Body of pancreas (tissue), 4 donors: ENCODE results near the gene SPATA31E1. TPM values are rescaled to one million over a fixed set of nuclear protein-coding genes. Genes with fewer than 3 reads are reported as not detected.

Experiments used
- ATAC-seq: fragments of 150-250 bp; one replicate; pipeline ENCODE4 v1.9.1; 2016
- DNase-seq, 4 donors: peaks; one replicate each; pipeline ENCODE4 v3.0.0-alpha.2; 2019
- H3K27ac ChIP-seq, 4 donors: fragments of 200-600 bp; sonication (generic); 1 replicate in 3 of 4; 2 replicates in 1 of 4; pipeline versions ENCODE4 v1.5.1 to v1.6.1; 2016 to 2019; ENCODE audit warnings: mild to moderate bottlenecking in 1 of 4, mixed read lengths in 1 of 4, moderate library complexity in 1 of 4
- H3K27me3 ChIP-seq, 2 donors: fragments of 200-600 bp; sonication (generic); one replicate each; pipeline ENCODE4 v1.6.0; 2016; ENCODE audit warnings: mild to moderate bottlenecking in 1 of 2
- H3K36me3 ChIP-seq, 2 donors: fragments of 200-600 bp; sonication (generic); replicated peaks in 1 of 2; 2 replicates each; pipeline ENCODE4 v1.5.1; 2016; ENCODE audit warnings: low read depth in 2 of 2; ENCODE audit not compliant: insufficient read depth in 1 of 2
- H3K4me1 ChIP-seq: fragments of 200-600 bp; sonication (generic); one replicate; pipeline ENCODE4 v1.6.0; 2016
- H3K4me3 ChIP-seq, 2 donors: fragments of 200-600 bp; sonication (generic); 1 replicate in 1 of 2; 2 replicates in 1 of 2; pipeline ENCODE4 v1.5.1; 2016 to 2019
- H3K9me3 ChIP-seq, 3 donors: fragments of 200-600 bp; sonication (generic); 1 replicate in 2 of 3; 2 replicates in 1 of 3; pipeline ENCODE4 v1.5.1; 2016
- CTCF ChIP-seq, 7 experiments: fragments of 450-650 bp in 4 of 7; fragments of 200-600 bp in 3 of 7; sonication (generic) in 3 of 7; IDR thresholded peaks; one replicate each; pipeline ENCODE4 v1.5.1; 2016 to 2019; ENCODE audit warnings: antibody characterized with exemption in 7 of 7
- POLR2A ChIP-seq, 3 donors: fragments of 450-650 bp; IDR thresholded peaks; one replicate each; pipeline ENCODE4 v1.6.1; 2016; ENCODE audit warnings: antibody characterized with exemption in 3 of 3, mild to moderate bottlenecking in 2 of 3
- WGBS, 2 donors: methylation state at CpG; one replicate each; pipeline ENCODE4 v1.1.5; 2017; 5-methylcytosine and 5-hydroxymethylcytosine counted together
- intact Hi-C: fragments of 100-400 bp; cut with DNase I; formaldehyde crosslinking; loops from one replicate; pipeline ENCODE4 v1.15.1; 2023
- total RNA-seq, 2 donors: library from RNA; depleted of rRNA; stranded (reverse); fragments of >200 nt; gene quantifications; one replicate each; pipeline ENCODE4 v1.1.0, GENCODE V29; 2016

Gene SPATA31E1
- total RNA-seq, 2 donors from 2014 or later = not detected

GRCh38 chr9:87889065-87889881, 6.6 kb downstream of the SPATA31E1 start:
- intact Hi-C loops = no loop called here
- Histone ChIP-seq H3K4me3 (no peak overlapping the region), H3K27ac (no peak overlapping the region), H3K9me3 (no peaks in the 10 kb centered on the region), H3K36me3 (no peaks in the 10 kb centered on the region), H3K27me3 (no peaks in the 10 kb centered on the region), H3K4me1 (no peaks in the 10 kb centered on the region)
- ATAC-seq (no peak), DNase-seq (no peak)
- 92 to 95% methylated on average over 7 to 12 of the region's 12 CpGs for WGBS, 2 donors
- TF ChIP-seq CTCF (IDR thresholded peaks at IDR 0.05) (no peak), POLR2A (IDR thresholded peaks at IDR 0.05) (no peak)

- TF ChIP-seq POLR2A (IDR thresholded peaks at IDR 0.05) (no peak), CTCF (IDR thresholded peaks at IDR 0.05) (no peak)
- no peak overlapping the region for H3K27ac ChIP-seq
- intact Hi-C loops = no loop called here
- 60 to 95% methylated on average over 1 to 4 of the region's 4 CpGs for WGBS, 2 donors
- DNase-seq (no peak), ATAC-seq (no peak)
- H3K27me3 ChIP-seq = no peaks in the 10 kb centered on the region
- H3K9me3 ChIP-seq = no peaks in the 10 kb centered on the region
- H3K4me3 ChIP-seq = no peak overlapping the region
- no peaks in the 10 kb centered on the region for H3K4me1 ChIP-seq
- no peaks in the 10 kb centered on the region for H3K36me3 ChIP-seq
Measured at GRCh38 chr9:87889882-87890252, 7.2 kb downstream of the SPATA31E1 start.

GRCh38 chr9:87890837-87891236, 8.2 kb downstream of the SPATA31E1 start:
- WGBS, 2 donors = 84 to 86% methylated on average over 10 of the region's 10 CpGs
- Histone ChIP-seq H3K9me3 (no peaks in the 10 kb centered on the region), H3K4me1 (no peaks in the 10 kb centered on the region), H3K36me3 (no peaks in the 10 kb centered on the region), H3K27me3 (no peaks in the 10 kb centered on the region), H3K27ac (no peak overlapping the region), H3K4me3 (no peak overlapping the region)
- TF ChIP-seq CTCF (IDR thresholded peaks at IDR 0.05) (no peak), POLR2A (IDR thresholded peaks at IDR 0.05) (no peak)
- no peak for DNase-seq
- no peak for ATAC-seq
- intact Hi-C loops = no loop called here

GRCh38 chr9:87891754-87892153, 9.1 kb downstream of the SPATA31E1 start:
- Histone ChIP-seq H3K27me3 (no peaks in the 10 kb centered on the region), H3K4me3 (no peak overlapping the region), H3K4me1 (no peaks in the 10 kb centered on the region), H3K36me3 (no peaks in the 10 kb centered on the region), H3K9me3 (no peaks in the 10 kb centered on the region), H3K27ac (no peak overlapping the region)
- no peak for TF ChIP-seq POLR2A (IDR thresholded peaks at IDR 0.05)
- no peak for TF ChIP-seq CTCF (IDR thresholded peaks at IDR 0.05)
- ATAC-seq (no peak), DNase-seq (no peak)
- intact Hi-C loops = no loop called here
- WGBS, 2 donors = 88 to 95% methylated on average over 6 of the region's 6 CpGs

- ATAC-seq = no peak
- H3K4me1 ChIP-seq = no peaks in the 10 kb centered on the region
- WGBS, 2 donors = 72 to 79% methylated on average over 4 of the region's 4 CpGs
Measured at GRCh38 chr9:87892956-87893355, 10.3 kb downstream of the SPATA31E1 start.

More at GRCh38 chr9:87892956-87893355, 10.3 kb downstream of the SPATA31E1 start:
- no peak overlapping the region for H3K4me3 ChIP-seq
- no peaks in the 10 kb centered on the region for H3K27me3 ChIP-seq
- no peaks in the 10 kb centered on the region for H3K9me3 ChIP-seq
- H3K27ac ChIP-seq = no peak overlapping the region
- TF ChIP-seq POLR2A (IDR thresholded peaks at IDR 0.05) (no peak), CTCF (IDR thresholded peaks at IDR 0.05) (no peak)
- intact Hi-C loops = no loop called here
- no peak for DNase-seq
- H3K36me3 ChIP-seq = no peaks in the 10 kb centered on the region
